ENCODE results near the gene SIDT1.

The SIDT1 gene

DNA sequence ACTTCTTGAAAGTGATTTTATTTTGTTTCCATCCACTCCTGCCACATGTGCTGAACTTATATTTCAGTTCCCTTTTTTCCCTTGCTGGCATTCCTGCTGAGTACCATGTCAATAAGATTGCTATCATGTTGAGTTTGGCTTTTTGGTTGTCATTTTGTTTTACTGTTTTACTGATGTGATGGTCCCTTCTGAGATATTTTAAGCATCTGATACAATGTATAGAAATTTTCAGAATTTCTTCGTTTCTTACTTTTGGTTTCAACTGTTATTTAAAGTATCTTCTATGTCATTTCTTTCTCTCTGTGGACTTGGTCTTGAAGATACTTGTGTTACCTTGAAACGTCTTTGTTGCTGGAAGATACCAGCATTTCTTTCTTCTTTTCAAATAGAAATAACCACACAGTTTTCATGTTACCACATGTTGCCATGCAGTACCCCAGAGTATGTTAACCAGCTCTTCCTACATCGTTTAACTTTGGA, 14.1 kb downstream of the SIDT1 start:
- no peak for DNase-seq (ENCODE audit: extremely low spot score)
- TF ChIP-seq BHLHE40 (IDR thresholded peaks at IDR 0.05; ENCODE audit: borderline replicate concordance) (no peak), CTBP1 (IDR thresholded peaks at IDR 0.05; ENCODE audit: borderline replicate concordance) (no peak), FOXA1 (IDR thresholded peaks at IDR 0.05) (no peak), L3MBTL2 (conservative IDR thresholded peaks at IDR 0.05) (no peak), ELF4 (IDR thresholded peaks at IDR 0.05) (no peak), FOXM1 (IDR thresholded peaks at IDR 0.05; ENCODE audit: borderline replicate concordance) (no peak), LEF1 (IDR thresholded peaks at IDR 0.05; ENCODE audit: borderline replicate concordance) (no peak), SUZ12 (IDR thresholded peaks at IDR 0.05) (no peak), TARDBP (IDR thresholded peaks at IDR 0.05) (no peak), HDGF (IDR thresholded peaks at IDR 0.05; ENCODE audit: borderline replicate concordance) (no peak), NFRKB (IDR thresholded peaks at IDR 0.05) (no peak), SP1 (IDR thresholded peaks at IDR 0.05) (no peak), ARNT (IDR thresholded peaks at IDR 0.05) (no peak), FOXK2 (IDR thresholded peaks at IDR 0.05) (no peak), ZNF384 (IDR thresholded peaks at IDR 0.05) (no peak)
- TF ChIP-seq, protein P1, sequence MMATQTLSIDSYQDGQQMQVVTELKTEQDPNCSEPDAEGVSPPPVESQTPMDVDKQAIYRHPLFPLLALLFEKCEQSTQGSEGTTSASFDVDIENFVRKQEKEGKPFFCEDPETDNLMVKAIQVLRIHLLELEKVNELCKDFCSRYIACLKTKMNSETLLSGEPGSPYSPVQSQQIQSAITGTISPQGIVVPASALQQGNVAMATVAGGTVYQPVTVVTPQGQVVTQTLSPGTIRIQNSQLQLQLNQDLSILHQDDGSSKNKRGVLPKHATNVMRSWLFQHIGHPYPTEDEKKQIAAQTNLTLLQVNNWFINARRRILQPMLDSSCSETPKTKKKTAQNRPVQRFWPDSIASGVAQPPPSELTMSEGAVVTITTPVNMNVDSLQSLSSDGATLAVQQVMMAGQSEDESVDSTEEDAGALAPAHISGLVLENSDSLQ (IDR thresholded peaks at IDR 0.05), result no peak
- CTCF ChIA-PET, result interaction anchor here (0.7 to 1.1 kb wide), 2 partner anchors 31 to 863 kb away, joined by 3 read pairs; no protein-coding TSS in a partner anchor
- POLR2A ChIA-PET, result no interaction called here

DNA sequence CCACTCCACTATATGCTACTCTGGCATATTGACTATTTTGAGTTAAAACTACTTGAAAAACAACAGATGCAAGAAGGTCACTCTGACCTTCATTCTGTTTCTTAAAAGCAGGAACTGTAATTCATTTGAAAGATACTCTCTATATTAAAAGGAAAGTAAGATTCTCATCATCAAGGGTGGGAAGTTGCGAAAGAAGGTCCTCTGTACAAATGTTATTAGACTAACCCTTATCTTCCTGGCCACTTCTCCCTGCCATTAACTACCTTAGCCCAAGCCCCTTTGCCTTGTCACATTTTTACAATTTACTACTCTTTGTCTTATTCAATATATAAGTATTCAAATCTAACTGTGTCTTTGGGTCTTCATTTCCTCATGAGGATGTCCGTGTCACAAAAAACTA, 16.1 kb downstream of the SIDT1 start:
- CTCF ChIA-PET, result no interaction called here
- TF ChIP-seq FOXM1 (IDR thresholded peaks at IDR 0.05; ENCODE audit: borderline replicate concordance), result no peak
- TF ChIP-seq LEF1 (IDR thresholded peaks at IDR 0.05; ENCODE audit: borderline replicate concordance), result no peak
- TF ChIP-seq TARDBP (IDR thresholded peaks at IDR 0.05), result no peak
- TF ChIP-seq FOXK2 (IDR thresholded peaks at IDR 0.05), result no peak
- TF ChIP-seq, protein P1 (IDR thresholded peaks at IDR 0.05), result no peak
- POLR2A ChIA-PET, result no interaction called here
- DNase-seq (ENCODE audit: extremely low spot score), result no peak

DNA sequence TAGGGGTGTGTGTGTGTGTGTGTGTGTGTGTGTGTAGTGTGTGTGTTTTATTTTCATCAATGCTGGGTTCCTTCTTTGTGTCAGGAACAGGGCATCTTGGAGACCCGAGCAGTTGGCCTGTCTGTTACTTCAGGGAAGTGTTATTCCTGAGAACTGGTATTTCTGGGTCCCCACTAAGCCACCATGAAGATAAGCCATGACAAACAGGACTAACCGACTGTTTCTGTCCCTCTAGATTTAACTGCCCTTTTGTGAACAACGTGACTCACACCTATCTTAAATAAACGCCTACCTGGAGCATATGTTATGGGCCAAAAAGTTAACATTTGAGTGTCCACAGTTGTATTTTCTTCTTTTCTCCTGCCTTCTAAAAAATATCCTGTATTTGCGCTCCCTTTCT, 19.5 kb downstream of the SIDT1 start:
- DNase-seq (ENCODE audit: extremely low spot score), result no peak
- POLR2A ChIA-PET, result no interaction called here
- CTCF ChIA-PET, result no interaction called here

DNA sequence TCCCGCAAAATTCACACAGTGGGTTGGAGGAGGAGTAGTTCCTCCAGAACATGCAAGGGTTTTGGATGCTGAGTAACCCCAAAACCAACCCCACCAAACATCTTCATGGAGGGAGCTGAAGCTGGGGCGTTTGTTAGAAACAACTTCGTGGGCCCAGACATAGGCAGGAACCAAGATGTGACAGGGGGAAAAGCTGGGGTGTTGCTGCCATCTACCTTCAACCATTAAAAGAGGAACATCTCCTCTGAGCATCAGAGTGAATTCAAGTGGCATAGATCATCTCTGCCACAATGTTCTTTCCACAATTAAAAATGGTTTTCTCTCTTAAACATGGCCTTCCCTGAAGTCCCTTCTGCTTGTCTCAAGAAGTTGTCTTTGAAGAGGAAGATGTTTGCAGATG, 20.5 kb downstream of the SIDT1 start:
- ChIA-PET POLR2A (no interaction called here), CTCF (interaction anchor here (0.7 kb wide), 1 partner anchor 973 kb away, joined by 3 read pairs; no protein-coding TSS in a partner anchor)
- no peak for TF ChIP-seq ZNF384 (IDR thresholded peaks at IDR 0.05)
- no peak for TF ChIP-seq FOXA1 (IDR thresholded peaks at IDR 0.05)
- no peak for TF ChIP-seq FOXM1 (IDR thresholded peaks at IDR 0.05; ENCODE audit: borderline replicate concordance)
- TF ChIP-seq ARNT (IDR thresholded peaks at IDR 0.05), result no peak
- TF ChIP-seq FOXK2 (IDR thresholded peaks at IDR 0.05), result no peak
- TF ChIP-seq, protein P1 (IDR thresholded peaks at IDR 0.05), result no peak
- TF ChIP-seq LEF1 (IDR thresholded peaks at IDR 0.05; ENCODE audit: borderline replicate concordance), result no peak
- TF ChIP-seq L3MBTL2 (conservative IDR thresholded peaks at IDR 0.05), result no peak
- no peak for TF ChIP-seq HDGF (IDR thresholded peaks at IDR 0.05; ENCODE audit: borderline replicate concordance)
- TF ChIP-seq ELF4 (IDR thresholded peaks at IDR 0.05), result no peak
- no peak for TF ChIP-seq TARDBP (IDR thresholded peaks at IDR 0.05)
- TF ChIP-seq SP1 (IDR thresholded peaks at IDR 0.05), result no peak
- no peak for TF ChIP-seq SUZ12 (IDR thresholded peaks at IDR 0.05)
- TF ChIP-seq CTBP1 (IDR thresholded peaks at IDR 0.05; ENCODE audit: borderline replicate concordance), result no peak
- no peak for TF ChIP-seq NFRKB (IDR thresholded peaks at IDR 0.05)
- no peak for TF ChIP-seq BHLHE40 (IDR thresholded peaks at IDR 0.05; ENCODE audit: borderline replicate concordance)
- no peak for DNase-seq (ENCODE audit: extremely low spot score)

More for the DNA sequence above, 19.5 kb downstream of the SIDT1 start:
- TF ChIP-seq L3MBTL2 (conservative IDR thresholded peaks at IDR 0.05) (no peak), LEF1 (IDR thresholded peaks at IDR 0.05; ENCODE audit: borderline replicate concordance) (no peak), FOXK2 (IDR thresholded peaks at IDR 0.05) (no peak), NFRKB (IDR thresholded peaks at IDR 0.05) (no peak), BHLHE40 (IDR thresholded peaks at IDR 0.05; ENCODE audit: borderline replicate concordance) (no peak), FOXA1 (IDR thresholded peaks at IDR 0.05) (no peak)
- TF ChIP-seq, protein P1 (IDR thresholded peaks at IDR 0.05), result no peak

DNA sequence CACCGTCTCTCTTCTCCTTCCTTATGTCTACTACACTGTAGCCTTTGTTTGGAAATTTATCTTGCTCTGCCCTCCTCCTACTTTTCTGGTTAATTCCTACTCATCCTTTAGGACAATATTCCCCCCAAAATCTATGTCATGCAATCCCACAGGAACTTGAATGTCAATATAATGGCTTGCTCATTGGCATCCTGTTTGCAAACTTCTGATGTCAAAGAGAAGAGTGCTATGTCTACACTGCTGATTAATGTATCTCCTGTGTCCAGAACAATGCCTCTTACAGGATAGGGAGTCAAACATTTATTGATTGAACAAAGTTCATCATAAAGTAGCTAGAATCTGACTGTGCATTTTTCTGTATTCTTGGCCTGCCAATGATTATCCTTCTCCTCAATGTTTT, 22.8 kb downstream of the SIDT1 start:
- DNase-seq (ENCODE audit: extremely low spot score), result no peak
- TF ChIP-seq NFRKB (IDR thresholded peaks at IDR 0.05), result no peak
- no peak for TF ChIP-seq FOXK2 (IDR thresholded peaks at IDR 0.05)
- TF ChIP-seq SP1 (IDR thresholded peaks at IDR 0.05), result no peak
- no peak for TF ChIP-seq BHLHE40 (IDR thresholded peaks at IDR 0.05; ENCODE audit: borderline replicate concordance)
- TF ChIP-seq ARNT (IDR thresholded peaks at IDR 0.05), result no peak
- no peak for TF ChIP-seq HDGF (IDR thresholded peaks at IDR 0.05; ENCODE audit: borderline replicate concordance)
- TF ChIP-seq L3MBTL2 (conservative IDR thresholded peaks at IDR 0.05), result no peak
- ChIA-PET POLR2A (no interaction called here), CTCF (no interaction called here)

DNA sequence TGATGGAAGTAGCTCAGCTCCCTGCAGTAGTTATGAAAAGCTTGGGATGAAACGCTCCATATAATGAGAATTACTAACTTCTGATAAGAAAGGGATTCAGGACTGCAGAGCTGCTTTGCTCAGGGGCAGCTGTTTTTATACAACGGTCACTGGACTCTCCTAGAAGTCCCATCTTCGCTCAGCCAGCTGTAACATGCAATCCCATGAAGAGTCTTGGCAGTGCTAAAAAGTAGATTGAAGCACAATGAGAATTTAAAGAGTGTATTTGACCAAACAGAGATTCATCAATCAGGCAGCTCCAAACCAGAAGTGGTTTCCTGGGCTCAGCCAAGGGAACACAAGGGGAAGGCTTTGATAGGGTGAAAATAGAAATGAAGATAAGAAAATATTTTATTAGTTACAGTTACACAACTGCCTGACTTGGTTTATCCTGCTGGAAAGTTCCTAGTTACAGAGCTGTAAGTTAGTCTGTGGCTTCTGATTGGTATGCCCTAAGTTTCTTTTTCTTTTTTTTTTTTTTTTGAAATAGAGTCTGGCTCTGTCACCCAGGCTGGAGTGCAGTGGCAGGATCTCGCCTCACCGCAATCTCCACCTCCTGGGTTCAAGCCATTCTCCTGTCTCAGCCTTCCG, 24.1 kb downstream of the SIDT1 start:
- no peak for DNase-seq (ENCODE audit: extremely low spot score)
- CTCF ChIA-PET, result no interaction called here
- POLR2A ChIA-PET, result no interaction called here
- no peak for TF ChIP-seq BHLHE40 (IDR thresholded peaks at IDR 0.05; ENCODE audit: borderline replicate concordance)
- TF ChIP-seq FOXA1 (IDR thresholded peaks at IDR 0.05), result no peak
- TF ChIP-seq FOXK2 (IDR thresholded peaks at IDR 0.05), result no peak
- no peak for TF ChIP-seq TARDBP (IDR thresholded peaks at IDR 0.05)
- no peak for TF ChIP-seq ELF4 (IDR thresholded peaks at IDR 0.05)
- no peak for TF ChIP-seq FOXM1 (IDR thresholded peaks at IDR 0.05; ENCODE audit: borderline replicate concordance)
- TF ChIP-seq SUZ12 (IDR thresholded peaks at IDR 0.05), result no peak
